Measurements from ENCODE around the gene NCAPD2.

Gene NCAPD2

DNA sequence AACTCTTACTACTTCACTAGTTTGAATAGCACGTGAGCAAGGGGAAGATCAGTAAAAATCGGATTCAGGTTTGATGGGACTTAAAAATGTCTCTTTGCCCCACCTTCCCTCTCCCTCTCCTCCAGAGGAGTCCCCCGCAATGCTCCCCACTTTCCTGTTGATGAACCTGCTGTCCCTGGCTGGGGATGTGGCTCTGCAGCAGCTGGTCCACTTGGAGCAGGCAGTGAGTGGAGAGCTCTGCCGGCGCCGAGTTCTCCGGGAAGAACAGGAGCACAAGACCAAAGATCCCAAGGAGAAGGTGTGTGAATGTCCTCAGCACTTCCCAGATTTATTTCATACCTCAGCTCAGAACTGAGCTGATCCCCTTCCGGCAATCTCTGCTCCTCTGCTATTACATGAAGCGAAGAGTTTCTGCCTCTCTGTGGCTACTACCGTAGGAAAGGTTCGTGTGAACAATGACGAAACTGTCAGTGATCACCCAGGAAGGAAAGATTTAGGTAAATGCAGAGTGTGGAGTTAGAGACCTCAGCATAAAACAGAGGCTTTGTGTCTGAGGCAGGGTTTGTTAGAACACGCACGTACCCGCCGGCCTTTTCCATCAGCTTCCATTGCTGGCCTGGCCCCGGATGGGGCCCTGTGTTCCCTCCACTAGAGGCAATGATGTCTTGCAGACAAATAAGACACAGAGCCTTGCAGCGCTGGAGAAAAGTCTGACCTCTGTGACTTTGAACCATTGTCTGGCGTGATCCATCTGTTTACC, 33.0 kb downstream of the NCAPD2 start:
- H3K9ac ChIP-seq (ENCODE audit: insufficient read length, low read depth), result no peak overlapping the region
- no peak for TF ChIP-seq ZNF274 (IDR thresholded peaks at IDR 0.05; ENCODE audit: low read depth, low read length)
- no peak for TF ChIP-seq YY1 (IDR thresholded peaks at IDR 0.05; ENCODE audit: insufficient read depth, insufficient read length)
- TF ChIP-seq SUZ12 (IDR thresholded peaks at IDR 0.05; ENCODE audit: extremely low read depth, insufficient read depth, insufficient read length), result no peak
- peaks cover 21% of the 10 kb centered on the region for H3K4me1 ChIP-seq (ENCODE audit: insufficient read depth, insufficient read length)
- no peak for DNase-seq (ENCODE audit: low read depth, low spot score)
- no peaks in the 10 kb centered on the region for H3K27me3 ChIP-seq (ENCODE audit: insufficient read depth, insufficient read length)
- H3K4me3 ChIP-seq (ENCODE audit: insufficient read length, low read depth), result no peak overlapping the region
- H3K9me3 ChIP-seq (ENCODE audit: insufficient read depth, low read length), result no peaks in the 10 kb centered on the region
- peaks cover 99% of the 10 kb centered on the region for H3K36me3 ChIP-seq (ENCODE audit: insufficient read depth, insufficient read length, low read length)

DNA sequence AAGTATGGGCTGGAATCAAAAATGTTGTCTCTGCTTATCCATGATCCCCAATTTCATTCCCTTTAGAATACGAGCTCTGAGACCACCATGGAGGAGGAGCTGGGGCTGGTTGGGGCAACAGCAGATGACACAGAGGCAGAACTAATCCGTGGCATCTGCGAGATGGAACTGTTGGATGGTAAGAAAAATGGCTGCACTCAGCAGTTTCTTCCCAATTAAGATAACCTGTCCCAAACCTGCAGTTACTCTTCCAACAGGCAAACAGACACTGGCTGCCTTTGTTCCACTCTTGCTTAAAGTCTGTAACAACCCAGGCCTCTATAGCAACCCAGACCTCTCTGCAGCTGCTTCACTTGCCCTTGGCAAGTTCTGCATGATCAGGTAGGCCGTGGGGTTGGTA, 33.8 kb downstream of the NCAPD2 start:
- H3K9ac ChIP-seq (ENCODE audit: insufficient read length, low read depth), result no peak overlapping the region
- H3K27me3 ChIP-seq (ENCODE audit: insufficient read depth, insufficient read length), result no peaks in the 10 kb centered on the region
- H3K4me1 ChIP-seq (ENCODE audit: insufficient read depth, insufficient read length), result peaks cover 29% of the 10 kb centered on the region
- no peak for TF ChIP-seq ZNF274 (IDR thresholded peaks at IDR 0.05; ENCODE audit: low read depth, low read length)
- no peak for TF ChIP-seq YY1 (IDR thresholded peaks at IDR 0.05; ENCODE audit: insufficient read depth, insufficient read length)
- no peak for TF ChIP-seq SUZ12 (IDR thresholded peaks at IDR 0.05; ENCODE audit: extremely low read depth, insufficient read depth, insufficient read length)
- no peaks in the 10 kb centered on the region for H3K9me3 ChIP-seq (ENCODE audit: insufficient read depth, low read length)
- H3K4me3 ChIP-seq (ENCODE audit: insufficient read length, low read depth), result no peak overlapping the region
- DNase-seq (ENCODE audit: low read depth, low spot score), result no peak
- peaks cover 97% of the 10 kb centered on the region for H3K36me3 ChIP-seq (ENCODE audit: insufficient read depth, insufficient read length, low read length)

- Histone ChIP-seq H3K4me1 (ENCODE audit: insufficient read depth, insufficient read length) (peaks cover 32% of the 10 kb centered on the region), H3K27me3 (ENCODE audit: insufficient read depth, insufficient read length) (no peaks in the 10 kb centered on the region), H3K36me3 (ENCODE audit: insufficient read depth, insufficient read length, low read length) (peaks cover 87% of the 10 kb centered on the region), H3K9ac (ENCODE audit: insufficient read length, low read depth) (no peak overlapping the region), H3K9me3 (ENCODE audit: insufficient read depth, low read length) (no peaks in the 10 kb centered on the region), H3K4me3 (ENCODE audit: insufficient read length, low read depth) (no peak overlapping the region)
- TF ChIP-seq ZNF274 (IDR thresholded peaks at IDR 0.05; ENCODE audit: low read depth, low read length) (no peak), YY1 (IDR thresholded peaks at IDR 0.05; ENCODE audit: insufficient read depth, insufficient read length) (no peak), SUZ12 (IDR thresholded peaks at IDR 0.05; ENCODE audit: extremely low read depth, insufficient read depth, insufficient read length) (no peak)
- DNase-seq (ENCODE audit: low read depth, low spot score), result no peak
Measured at GRCh38 chr12:6528539-6529235, 34.8 kb downstream of the NCAPD2 start.

GRCh38 chr12:6529291-6529737, 35.4 kb downstream of the NCAPD2 start:
- TF ChIP-seq ZNF274 (IDR thresholded peaks at IDR 0.05; ENCODE audit: low read depth, low read length) (no peak), YY1 (IDR thresholded peaks at IDR 0.05; ENCODE audit: insufficient read depth, insufficient read length) (no peak), SUZ12 (IDR thresholded peaks at IDR 0.05; ENCODE audit: extremely low read depth, insufficient read depth, insufficient read length) (no peak)
- peaks cover 81% of the 10 kb centered on the region for H3K36me3 ChIP-seq (ENCODE audit: insufficient read depth, insufficient read length, low read length)

GRCh38 chr12:6530576-6531260, 36.8 kb downstream of the NCAPD2 start:
- Histone ChIP-seq H3K36me3 (ENCODE audit: insufficient read depth, insufficient read length, low read length) (peaks cover 81% of the 10 kb centered on the region), H3K4me1 (ENCODE audit: insufficient read depth, insufficient read length) (peaks cover 32% of the 10 kb centered on the region), H3K4me3 (ENCODE audit: insufficient read length, low read depth) (no peak overlapping the region), H3K9ac (ENCODE audit: insufficient read length, low read depth) (peak overlapping the region; percentile 28), H3K9me3 (ENCODE audit: insufficient read depth, low read length) (no peaks in the 10 kb centered on the region), H3K27me3 (ENCODE audit: insufficient read depth, insufficient read length) (no peaks in the 10 kb centered on the region)
- DNase-seq (ENCODE audit: low read depth, low spot score), result no peak
- TF ChIP-seq SUZ12 (IDR thresholded peaks at IDR 0.05; ENCODE audit: extremely low read depth, insufficient read depth, insufficient read length) (no peak), YY1 (IDR thresholded peaks at IDR 0.05; ENCODE audit: insufficient read depth, insufficient read length) (no peak), ZNF274 (IDR thresholded peaks at IDR 0.05; ENCODE audit: low read depth, low read length) (no peak)

More at GRCh38 chr12:6529291-6529737, 35.4 kb downstream of the NCAPD2 start:
- H3K4me3 ChIP-seq (ENCODE audit: insufficient read length, low read depth), result no peak overlapping the region
- H3K27me3 ChIP-seq (ENCODE audit: insufficient read depth, insufficient read length), result no peaks in the 10 kb centered on the region
- DNase-seq (ENCODE audit: low read depth, low spot score), result no peak
- H3K4me1 ChIP-seq (ENCODE audit: insufficient read depth, insufficient read length), result peaks cover 32% of the 10 kb centered on the region
- H3K9ac ChIP-seq (ENCODE audit: insufficient read length, low read depth), result peak overlapping the region; percentile 13
- H3K9me3 ChIP-seq (ENCODE audit: insufficient read depth, low read length), result no peaks in the 10 kb centered on the region

DNA sequence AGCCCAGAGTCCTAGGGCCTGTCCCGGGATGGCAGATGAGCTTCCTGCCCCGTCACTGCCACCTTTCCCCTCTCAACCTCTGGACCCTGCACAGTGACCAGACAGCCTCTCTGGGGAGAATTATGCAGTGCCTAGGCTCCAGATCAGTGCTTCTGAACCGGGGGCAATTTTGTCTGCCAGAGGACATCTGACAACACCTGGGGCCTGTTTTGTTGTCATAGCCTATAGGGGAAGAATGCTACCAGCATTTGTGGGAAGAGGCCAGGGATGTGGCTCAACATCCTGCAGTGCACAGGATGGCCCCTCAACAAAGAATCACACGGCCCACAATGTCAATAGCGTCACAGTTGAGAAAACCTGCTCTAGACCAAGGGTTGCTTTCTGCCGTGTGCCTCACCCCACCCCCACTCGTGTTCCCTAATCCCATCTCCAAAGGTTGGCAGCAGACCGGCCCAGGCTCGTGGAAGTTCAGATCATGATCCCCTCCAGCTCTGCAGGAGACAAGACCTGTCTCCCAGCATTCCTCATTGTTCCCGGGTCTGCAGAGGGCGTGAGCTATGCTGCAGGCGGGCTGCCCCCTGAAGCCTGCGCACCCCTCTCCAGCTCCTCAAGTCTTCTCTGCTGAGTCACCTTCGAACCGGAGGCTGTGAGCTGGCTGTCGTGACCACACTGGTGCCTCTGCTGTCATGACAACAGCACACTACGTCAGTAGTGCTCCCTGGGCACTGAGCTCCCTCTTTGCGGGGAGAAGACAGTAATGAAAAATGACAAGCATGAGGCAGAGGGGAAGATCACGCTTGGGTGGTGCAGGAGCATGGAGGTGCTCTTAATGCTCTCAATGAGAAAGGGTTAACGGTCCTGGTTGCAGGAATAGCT, 38.4 kb downstream of the NCAPD2 start:
- Histone ChIP-seq H3K27me3 (ENCODE audit: insufficient read depth, insufficient read length) (no peaks in the 10 kb centered on the region), H3K36me3 (ENCODE audit: insufficient read depth, insufficient read length, low read length) (peaks cover 81% of the 10 kb centered on the region), H3K9me3 (ENCODE audit: insufficient read depth, low read length) (no peaks in the 10 kb centered on the region), H3K4me1 (ENCODE audit: insufficient read depth, insufficient read length) (peaks cover 42% of the 10 kb centered on the region), H3K4me3 (ENCODE audit: insufficient read length, low read depth) (peak overlapping the region; percentile 99), H3K9ac (ENCODE audit: insufficient read length, low read depth) (peak overlapping the region; percentile 100)
- TF ChIP-seq ZNF274 (IDR thresholded peaks at IDR 0.05; ENCODE audit: low read depth, low read length) (no peak), YY1 (IDR thresholded peaks at IDR 0.05; ENCODE audit: insufficient read depth, insufficient read length) (no peak), SUZ12 (IDR thresholded peaks at IDR 0.05; ENCODE audit: extremely low read depth, insufficient read depth, insufficient read length) (no peak)
- DNase-seq (ENCODE audit: low read depth, low spot score), result peak; percentile 88

Data from NT2/D1 (cell line).